GM18858 (cell line): ENCODE measurements around the gene ARCN1.
A peak's percentile ranks its signal among the peaks of the same experiment; 100 is the strongest.

Source experiments
- ATAC-seq: cut with Tn5 transposase; IDR thresholded peaks from one replicate; pipeline ENCODE4 v1.9.1; 2021; ENCODE audit not compliant: unreplicated experiment

The ARCN1 gene

GRCh38 chr11:118572061-118572980 is at the start of gene ARCN1:
ARCN1 (plus strand) TSS chr11:118572409; CDS start chr11:118572548, 139 bp downstream.
- ATAC-seq = no peak

- no peak for ATAC-seq
Observed at GRCh38 chr11:118522571-118523072, 49.6 kb upstream of the ARCN1 start.

GRCh38 chr11:118524356-118524755 is 47.9 kb upstream of the ARCN1 start:
- no peak for ATAC-seq

GRCh38 chr11:118524757-118525470 is 47.3 kb upstream of the ARCN1 start:
- ATAC-seq = no peak

GRCh38 chr11:118526688-118527087 is 45.5 kb upstream of the ARCN1 start:
- no peak for ATAC-seq

GRCh38 chr11:118527109-118527508 is 45.1 kb upstream of the ARCN1 start, which contains the start of gene TTC36:
TTC36 (plus strand) TSS chr11:118527474; CDS start chr11:118527495, 21 bp downstream.
- ATAC-seq = no peak

GRCh38 chr11:118528511-118528910 is 43.7 kb upstream of the ARCN1 start:
- no peak for ATAC-seq

GRCh38 chr11:118529584-118530175 is 42.5 kb upstream of the ARCN1 start:
- ATAC-seq = no peak

GRCh38 chr11:118530180-118530682 is 42.0 kb upstream of the ARCN1 start:
- no peak for ATAC-seq

GRCh38 chr11:118530683-118531596 is 41.3 kb upstream of the ARCN1 start, which contains the start of gene TMEM25:
TMEM25 (plus strand) TSS chr11:118531192; CDS start chr11:118531802, 610 bp downstream.
- ATAC-seq = peak; percentile 62

GRCh38 chr11:118531597-118532084 is 40.6 kb upstream of the ARCN1 start:
- ATAC-seq = no peak

GRCh38 chr11:118532091-118532490 is 40.1 kb upstream of the ARCN1 start:
- ATAC-seq = no peak

- ATAC-seq = no peak
Observed at GRCh38 chr11:118532852-118533768, 39.1 kb upstream of the ARCN1 start.

- ATAC-seq = no peak
Observed at GRCh38 chr11:118533769-118534729, 38.2 kb upstream of the ARCN1 start.

GRCh38 chr11:118535261-118535660 is 36.9 kb upstream of the ARCN1 start:
- ATAC-seq = no peak

- no peak for ATAC-seq
Observed at GRCh38 chr11:118536726-118537125, 35.5 kb upstream of the ARCN1 start.

- no peak for ATAC-seq
Observed at GRCh38 chr11:118537409-118537980, 34.7 kb upstream of the ARCN1 start.
